GM18520 (cell line): ENCODE measurements around the gene ELP6.

Experiments used
- ATAC-seq: cut with Tn5 transposase; IDR thresholded peaks from one replicate; pipeline ENCODE4 v1.9.1; 2021; ENCODE audit not compliant: unreplicated experiment

ELP6 gene

DNA sequence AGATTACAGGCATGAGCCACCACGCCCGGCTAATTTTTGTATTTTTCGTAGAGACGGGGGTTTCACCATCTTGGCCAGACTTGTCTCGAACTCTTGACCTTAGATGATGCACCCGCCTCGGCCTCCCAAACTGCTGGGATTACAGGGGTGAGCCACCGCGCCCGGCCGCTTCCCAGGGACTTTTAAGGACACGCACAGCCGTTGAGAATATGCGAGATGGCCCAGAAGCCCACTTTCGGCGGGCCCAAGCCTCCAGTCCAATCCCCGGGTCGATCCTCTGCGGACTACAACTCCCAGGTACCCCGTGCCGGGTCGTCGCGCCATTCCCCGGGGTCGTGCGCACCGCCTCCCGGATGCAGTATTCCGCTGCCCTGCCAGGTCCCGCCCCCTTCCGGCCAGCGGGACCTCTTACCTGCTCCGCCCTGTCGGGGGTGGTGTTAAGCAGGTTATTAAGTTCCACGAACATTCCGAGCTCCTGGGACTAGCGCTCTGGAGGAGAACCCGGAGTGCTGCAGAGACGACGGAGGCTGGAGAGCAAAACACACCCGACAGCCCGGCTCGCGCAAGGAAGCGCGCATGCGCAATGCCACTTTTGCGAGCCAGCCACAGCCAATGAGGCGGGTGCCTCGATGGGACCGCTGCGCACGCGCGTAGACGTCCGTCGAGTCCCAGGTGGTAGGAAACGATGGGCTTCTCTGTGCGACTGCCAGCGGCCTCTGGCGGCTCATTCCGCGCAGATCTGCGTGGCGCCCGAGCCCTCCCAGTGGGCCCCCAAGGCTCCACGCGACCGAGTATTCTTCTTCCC is at the start of gene ELP6:
ELP6 (minus strand) TSS at position 588 of the 805 bp plus-strand sequence; CDS start at position 466, 122 bp downstream.
- ATAC-seq, result peak; percentile 87

- no peak for ATAC-seq
Observed at GRCh38 chr3:47556351-47556750, 42.8 kb upstream of the ELP6 start.

DNA sequence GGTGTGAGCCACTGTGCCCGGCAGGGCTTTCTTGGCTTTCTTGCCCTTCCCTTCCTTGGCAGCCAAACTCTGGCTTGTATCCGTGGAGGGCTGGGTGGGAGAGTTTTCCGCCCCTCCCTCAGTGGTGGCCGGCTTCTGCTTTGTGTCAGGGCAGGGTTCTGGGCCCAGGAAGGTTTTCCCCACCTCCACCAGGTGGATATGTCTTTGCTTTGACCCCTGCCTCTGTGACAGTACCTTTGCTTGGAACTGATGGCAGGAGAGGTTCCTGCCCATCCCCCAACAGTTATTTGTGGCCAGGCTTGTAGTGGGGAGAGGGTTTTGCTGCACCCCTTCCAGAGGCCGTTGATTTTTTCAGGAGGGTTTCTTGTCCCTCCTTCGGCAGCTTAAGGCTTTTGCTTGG is 40.8 kb upstream of the ELP6 start:
- ATAC-seq, result no peak

DNA sequence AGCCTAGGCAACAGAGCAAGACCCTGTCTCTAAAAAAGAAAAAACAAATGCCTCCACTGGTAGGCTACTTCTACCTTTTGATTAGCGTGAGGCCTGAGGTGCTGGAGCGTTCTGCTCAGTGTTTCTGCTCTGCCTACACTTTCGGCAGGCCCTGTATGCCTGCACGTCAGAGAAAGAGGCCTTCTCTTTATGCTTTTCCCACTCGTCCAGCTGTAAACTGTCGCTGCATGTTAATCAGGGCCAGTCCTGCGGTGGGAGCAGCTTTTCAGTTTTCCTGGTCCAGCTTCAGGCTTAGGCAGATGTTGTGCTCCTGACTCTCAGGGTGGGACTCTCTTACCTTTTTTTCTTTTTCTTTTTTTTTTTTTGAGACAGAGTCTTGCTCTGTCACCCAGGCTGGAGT is 39.9 kb upstream of the ELP6 start:
- ATAC-seq, result no peak

GRCh38 chr3:47542471-47543173 is 29.1 kb upstream of the ELP6 start:
- ATAC-seq, result no peak

GRCh38 chr3:47541583-47542108 is 28.1 kb upstream of the ELP6 start:
- ATAC-seq, result no peak

DNA sequence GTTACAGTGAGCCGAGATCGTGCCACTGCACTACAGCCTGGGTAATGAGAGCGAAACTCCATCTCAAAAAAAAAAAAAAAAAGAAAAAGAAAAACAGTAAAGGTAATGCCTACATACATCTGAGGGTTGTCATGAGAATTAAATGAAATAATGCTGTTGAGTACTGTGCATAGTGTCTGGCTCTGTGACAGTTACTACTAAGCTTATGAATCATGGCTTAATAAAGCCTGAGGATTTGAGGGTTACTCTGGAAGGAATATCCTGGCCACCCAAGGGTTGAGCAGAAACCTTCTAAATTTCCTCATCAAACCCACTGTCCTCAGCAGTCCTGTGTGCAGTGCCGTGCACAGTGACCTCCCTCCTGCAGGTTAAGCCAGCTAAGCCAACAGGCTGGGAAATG is 26.8 kb upstream of the ELP6 start:
- no peak for ATAC-seq

- ATAC-seq, result no peak
Observed at GRCh38 chr3:47536967-47537366, 23.5 kb upstream of the ELP6 start.

DNA sequence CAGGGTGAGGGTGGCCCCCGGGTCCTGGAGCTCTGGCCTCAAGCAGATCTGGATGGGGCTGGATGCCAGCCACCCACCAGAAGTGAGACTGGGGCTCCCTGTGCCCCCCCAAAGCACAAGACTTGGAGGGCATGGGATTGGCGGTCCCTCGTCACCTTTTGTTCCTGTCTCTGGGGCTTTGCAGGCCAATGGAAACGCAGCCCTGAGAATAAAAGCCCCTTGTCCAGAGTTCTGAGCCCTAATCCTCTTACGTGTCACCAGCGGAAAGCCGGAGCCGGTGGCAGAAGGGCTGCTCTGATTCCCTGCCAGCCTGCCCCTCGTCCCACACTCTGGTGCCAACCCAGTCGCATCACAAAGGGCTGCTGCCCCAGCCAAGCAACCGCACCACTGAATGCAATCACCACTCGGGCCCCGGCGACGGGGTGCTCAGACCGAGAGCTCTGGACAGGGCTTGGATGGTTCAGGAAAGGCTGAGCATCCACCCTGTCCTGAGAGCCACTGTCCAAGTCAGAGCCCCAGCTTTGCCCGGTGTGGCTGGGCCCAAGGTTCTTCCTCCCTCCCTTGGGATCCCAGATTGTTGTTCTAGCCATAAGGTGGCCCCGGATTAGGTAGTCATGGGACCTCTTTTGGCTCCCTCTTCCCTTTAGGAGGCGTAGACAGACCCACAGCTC is 22.8 kb upstream of the ELP6 start:
- no peak for ATAC-seq

DNA sequence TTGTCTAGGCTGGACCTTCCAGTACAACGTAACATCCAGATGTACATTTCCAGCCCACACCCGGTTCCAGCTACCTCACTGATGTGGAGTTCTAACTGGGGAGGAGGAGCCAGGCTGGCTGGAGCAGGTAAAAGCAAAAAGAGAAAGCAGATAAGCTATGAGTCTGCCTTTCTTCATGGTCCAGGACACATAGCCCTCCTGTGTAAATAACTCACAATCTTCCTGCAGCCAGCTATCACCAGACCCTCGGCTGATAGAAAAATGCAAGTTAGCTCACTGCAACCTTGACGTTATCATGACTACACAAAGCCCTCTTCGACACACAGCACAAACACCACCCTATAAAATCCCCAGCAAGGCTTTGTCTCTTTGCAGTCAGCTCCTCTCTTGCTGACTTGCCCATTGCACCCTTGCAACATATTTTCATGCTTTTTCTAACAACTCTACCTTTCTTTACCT is 20.5 kb upstream of the ELP6 start:
- ATAC-seq, result no peak

DNA sequence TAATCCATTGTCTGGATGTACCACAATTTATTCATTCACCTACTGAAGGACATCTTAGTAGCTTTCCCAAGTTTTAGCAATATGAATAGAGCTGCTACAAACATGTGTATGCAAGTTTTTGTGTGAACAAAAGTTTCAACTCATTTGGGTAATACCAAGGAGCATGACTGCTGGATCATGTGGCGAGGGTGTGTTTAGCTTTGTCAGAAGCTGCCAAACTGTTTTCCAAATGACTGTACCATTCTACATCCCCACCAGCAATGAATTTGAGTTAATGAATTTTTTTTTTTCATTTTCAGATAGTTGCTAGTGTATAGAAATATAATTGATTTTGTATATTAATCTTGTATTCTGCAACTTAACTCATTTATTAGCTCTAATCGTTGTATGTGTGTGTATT is 20.0 kb upstream of the ELP6 start:
- no peak for ATAC-seq

DNA sequence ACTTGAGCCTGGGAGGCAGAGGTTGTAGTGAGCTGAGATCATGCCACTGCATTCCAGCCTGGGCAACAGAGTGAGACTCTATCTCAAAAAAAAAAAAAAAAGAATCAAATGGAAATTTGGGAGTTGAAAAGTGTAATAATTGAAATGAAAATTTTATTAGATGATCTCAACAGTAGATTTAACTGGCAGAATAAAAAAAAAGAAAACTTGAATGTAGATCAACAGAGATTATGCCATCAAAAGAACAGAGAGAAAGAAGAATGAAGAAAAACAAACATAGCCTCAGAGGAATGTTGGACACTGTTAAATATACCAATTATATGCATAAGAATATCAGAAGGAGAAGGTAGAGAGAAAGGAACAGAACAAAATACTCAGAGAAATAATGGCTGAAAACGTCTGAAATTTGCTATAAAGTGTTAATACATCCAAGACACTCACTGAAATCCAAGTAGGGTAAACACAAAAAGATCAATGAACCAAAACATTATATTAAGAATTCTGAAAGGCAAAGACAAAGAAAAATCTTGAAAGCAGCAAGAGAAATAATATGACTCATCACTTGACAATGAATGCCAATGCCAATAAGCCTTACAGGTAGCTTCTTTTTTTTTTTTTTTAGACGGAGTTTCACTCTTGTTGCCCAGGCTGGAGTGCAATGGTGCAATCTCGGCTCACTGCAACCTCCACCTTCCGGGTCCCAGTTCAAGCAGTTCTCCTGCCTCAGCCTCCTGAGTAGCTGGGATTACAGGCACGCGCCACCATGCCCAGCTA is 14.6 kb upstream of the ELP6 start:
- ATAC-seq, result no peak

GRCh38 chr3:47525617-47526016 is 12.1 kb upstream of the ELP6 start:
- ATAC-seq, result no peak

GRCh38 chr3:47523310-47524073 is 10.0 kb upstream of the ELP6 start:
- no peak for ATAC-seq

DNA sequence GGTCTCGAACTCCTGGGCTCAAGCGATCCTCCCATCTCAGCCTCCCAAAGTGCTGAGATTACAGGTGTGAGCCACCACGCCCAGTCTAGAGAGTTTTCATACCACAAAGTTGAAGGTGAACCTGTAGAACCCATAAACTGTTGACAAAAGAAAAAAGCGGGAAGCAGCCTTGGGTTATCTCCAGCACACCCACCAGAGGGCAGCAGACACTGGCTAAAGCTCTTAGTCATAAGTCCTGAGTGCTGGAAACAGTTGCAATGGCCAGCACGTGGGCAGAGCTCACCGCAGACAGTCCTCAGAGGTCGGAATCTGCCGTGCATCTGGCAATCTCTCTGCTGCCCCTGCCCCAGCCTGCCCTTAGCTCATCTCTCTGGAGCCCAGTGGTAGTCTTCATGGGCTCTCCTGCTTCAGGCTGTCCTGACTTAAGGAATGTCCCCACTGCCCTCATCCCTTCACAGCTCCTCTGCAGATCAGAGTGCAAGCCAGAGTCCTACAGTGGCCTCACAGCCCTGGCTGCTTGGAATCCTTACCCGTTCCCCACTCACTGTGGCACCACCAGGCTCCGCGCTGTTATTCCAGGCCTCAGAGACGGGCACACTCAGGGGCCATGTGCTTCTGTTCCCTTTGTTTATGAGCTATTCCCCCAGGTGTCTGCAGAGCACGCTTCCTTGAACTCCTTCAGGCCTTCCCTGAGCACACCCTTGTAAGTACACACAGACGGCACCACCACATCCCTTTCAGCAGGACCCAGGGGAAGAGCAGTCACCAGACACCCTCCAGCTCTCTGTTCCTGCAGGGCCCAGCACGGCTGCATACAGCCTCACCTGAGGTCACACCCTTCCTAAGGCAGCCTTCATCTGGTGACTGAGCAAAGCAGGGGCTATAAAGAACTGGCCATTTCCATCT is 8.8 kb upstream of the ELP6 start:
- peak; percentile 52 for ATAC-seq

DNA sequence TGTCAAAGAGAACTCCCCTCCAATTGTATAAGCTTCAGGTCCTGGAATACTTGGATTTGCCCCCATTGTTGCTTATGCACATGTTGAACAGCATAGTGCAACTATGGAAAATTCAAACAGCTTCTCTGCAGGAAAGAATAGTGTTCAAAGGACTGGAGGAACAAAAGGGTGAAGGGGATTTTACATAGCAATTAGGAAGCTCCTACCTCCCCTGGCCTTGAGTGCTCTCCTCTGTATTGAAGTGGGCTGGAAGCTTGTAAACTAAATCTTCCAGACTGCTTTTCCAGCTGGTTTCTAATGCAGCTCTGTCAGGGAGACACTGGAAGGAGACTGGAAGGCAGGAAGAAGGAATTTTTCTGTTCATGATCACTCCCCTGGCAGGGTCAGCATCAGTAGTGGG is 7.2 kb upstream of the ELP6 start:
- ATAC-seq, result no peak

DNA sequence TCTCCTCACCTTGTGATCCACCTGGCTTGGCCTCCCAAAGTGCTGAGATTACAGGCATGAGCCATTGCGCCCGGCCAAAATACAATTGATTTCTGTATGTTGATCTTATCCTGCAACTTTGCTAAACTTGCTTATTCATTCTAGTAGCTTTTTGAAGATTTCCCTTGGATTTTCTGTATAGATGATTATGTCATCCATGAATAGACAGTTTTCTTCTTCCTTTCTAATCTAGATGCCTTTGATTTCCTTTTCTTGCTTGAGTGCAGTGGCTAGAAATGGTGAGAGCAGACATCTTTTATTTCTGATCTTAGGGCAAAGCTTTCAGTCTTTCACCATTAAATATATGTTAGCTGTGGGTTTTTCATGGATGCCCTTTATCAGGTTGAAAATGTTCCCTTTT is 4.4 kb upstream of the ELP6 start:
- no peak for ATAC-seq

DNA sequence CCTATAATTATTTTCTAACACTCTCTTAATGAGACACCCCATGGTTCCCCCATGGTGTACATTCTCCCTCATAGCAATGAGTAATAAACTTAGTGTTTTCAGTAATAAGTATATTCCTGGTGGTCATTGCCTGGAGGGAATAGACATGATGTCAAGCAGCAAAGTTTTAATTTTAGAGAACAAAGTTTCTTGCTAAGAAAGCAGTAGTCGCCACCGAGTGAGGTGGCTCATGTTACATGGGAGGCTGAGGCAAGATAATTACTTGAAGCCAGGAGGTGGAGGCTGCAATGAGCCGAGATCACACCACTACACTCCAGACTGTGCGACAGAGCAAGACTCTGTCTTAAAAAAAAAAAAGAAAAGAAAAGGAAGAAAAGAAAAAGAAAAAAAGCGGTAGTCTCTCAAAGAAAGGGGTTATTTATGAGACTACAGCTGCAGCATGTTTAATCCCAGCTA is 2.4 kb upstream of the ELP6 start:
- no peak for ATAC-seq

DNA sequence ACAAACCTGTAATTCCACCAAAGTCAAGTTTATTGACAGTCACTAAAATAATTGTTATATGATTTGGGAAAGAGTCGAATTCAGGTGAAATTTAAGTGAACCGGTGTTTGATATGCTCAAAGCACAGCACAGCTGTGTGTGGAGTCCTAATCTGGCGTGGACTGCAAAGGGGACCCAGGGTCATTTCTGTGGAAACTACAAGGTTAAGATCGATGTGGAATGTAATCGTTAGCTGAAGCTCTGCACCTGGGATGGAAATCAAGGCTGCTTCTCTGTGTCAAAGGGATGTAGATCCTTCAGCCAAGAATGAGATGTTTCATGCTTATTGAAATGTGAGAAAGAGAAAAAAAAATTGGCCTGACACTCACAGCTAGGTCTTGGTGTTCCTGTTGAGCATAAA is 1.6 kb upstream of the ELP6 start:
- no peak for ATAC-seq
